Adrenal gland (tissue), 5 donors: ENCODE data around the gene ZRANB1.

ENCODE experiments used
- POLR2A ChIP-seq, 2 donors: fragments of 450-650 bp; IDR thresholded peaks; one replicate each; pipeline ENCODE4 v1.6.1; 2017; ENCODE audit warnings: antibody characterized with exemption in 2 of 2, mild to moderate bottlenecking in 2 of 2, moderate library complexity in 1 of 2
- TF ChIP-seq, protein P1 (sequence below), 6 experiments: fragments of 450-650 bp in 4 of 6; fragments of 200-600 bp in 2 of 6; sonication (generic) in 1 of 6; IDR thresholded peaks; 1 replicate in 5 of 6; 2 replicates in 1 of 6; pipeline versions ENCODE4 v1.5.1 to v1.8.0; 2016 to 2021; ENCODE audit warnings: antibody characterized with exemption in 6 of 6, mild to moderate bottlenecking in 2 of 6, moderate library complexity in 1 of 6
- donor health status: DM: no; HTN: no; CAD: no.

DNA sequence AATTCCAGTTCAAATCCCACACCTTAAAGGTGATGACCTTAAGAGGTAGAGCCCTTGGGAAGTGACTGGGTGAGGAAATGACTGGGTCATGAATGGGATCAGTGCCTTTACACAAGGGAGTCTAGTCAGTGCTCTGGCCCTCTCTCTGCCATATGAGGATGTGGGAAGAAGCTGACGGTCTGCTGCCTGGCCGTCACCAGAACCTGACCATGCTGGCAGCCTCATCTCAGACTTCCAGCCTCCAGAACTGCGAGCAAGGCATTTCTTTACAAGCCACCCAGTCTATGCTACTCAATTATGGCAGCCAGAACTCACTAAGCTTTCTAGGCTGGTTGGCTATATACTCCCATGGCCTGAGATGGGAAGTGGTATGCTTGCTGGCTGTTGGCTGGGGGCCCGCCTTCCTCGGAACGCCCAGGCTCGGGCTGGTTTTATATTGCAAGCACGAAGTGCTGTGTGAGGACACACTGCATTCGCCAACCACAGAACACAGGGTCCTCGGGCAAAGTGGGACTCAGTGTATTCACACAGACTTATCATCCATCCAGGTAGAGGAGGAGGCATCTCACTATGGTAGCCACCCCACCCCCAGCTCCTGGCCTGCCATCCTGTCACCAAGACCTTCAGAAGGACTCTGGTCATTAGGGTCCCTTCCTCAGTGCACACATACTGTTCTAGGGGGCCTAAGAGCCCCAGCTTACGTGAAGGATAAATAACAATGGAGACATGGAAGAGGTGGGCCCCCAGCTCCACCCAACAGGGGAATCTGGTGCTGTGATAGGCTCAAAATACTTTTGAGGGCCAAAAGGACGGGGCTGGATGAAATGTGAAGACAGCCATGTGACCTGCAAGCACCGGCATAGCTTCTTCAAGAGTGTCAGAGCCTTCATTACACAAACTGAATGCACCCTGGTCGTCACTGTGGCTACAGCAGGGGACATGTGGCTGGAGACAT, 49.0 kb downstream of the ZRANB1 start:
- TF ChIP-seq, protein P1, sequence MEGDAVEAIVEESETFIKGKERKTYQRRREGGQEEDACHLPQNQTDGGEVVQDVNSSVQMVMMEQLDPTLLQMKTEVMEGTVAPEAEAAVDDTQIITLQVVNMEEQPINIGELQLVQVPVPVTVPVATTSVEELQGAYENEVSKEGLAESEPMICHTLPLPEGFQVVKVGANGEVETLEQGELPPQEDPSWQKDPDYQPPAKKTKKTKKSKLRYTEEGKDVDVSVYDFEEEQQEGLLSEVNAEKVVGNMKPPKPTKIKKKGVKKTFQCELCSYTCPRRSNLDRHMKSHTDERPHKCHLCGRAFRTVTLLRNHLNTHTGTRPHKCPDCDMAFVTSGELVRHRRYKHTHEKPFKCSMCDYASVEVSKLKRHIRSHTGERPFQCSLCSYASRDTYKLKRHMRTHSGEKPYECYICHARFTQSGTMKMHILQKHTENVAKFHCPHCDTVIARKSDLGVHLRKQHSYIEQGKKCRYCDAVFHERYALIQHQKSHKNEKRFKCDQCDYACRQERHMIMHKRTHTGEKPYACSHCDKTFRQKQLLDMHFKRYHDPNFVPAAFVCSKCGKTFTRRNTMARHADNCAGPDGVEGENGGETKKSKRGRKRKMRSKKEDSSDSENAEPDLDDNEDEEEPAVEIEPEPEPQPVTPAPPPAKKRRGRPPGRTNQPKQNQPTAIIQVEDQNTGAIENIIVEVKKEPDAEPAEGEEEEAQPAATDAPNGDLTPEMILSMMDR (IDR thresholded peaks at IDR 0.05) = no peak
- no peak for TF ChIP-seq POLR2A (IDR thresholded peaks at IDR 0.05)
